Fibroblast of mammary gland (primary cell): ENCODE data around the gene PUM1.
A peak's percentile ranks its signal among the peaks of the same experiment; 100 is the strongest.

Experiments
- DNase-seq: peaks from one replicate; pipeline ENCODE4 v3.0.0-alpha.2; 2010; ENCODE audit warnings: low read depth
- H3K4me3 ChIP-seq: 2 replicates; pipeline ENCODE4 v1.5.1; 2011; ENCODE audit warnings: low read depth, mild to moderate bottlenecking, low read length, moderate library complexity; ENCODE audit not compliant: control insufficient read depth
- CTCF ChIP-seq: conservative IDR thresholded peaks from 2 replicates; pipeline ENCODE4 v1.5.1; 2011; ENCODE audit warnings: low read depth, low read length, inconsistent platforms; ENCODE audit not compliant: control insufficient read depth, insufficient read depth

PUM1 gene

GRCh38 chr1:30984991-30985503 lies 80.5 kb downstream of the PUM1 start:
- DNase-seq = no peak
- no peak overlapping the region for H3K4me3 ChIP-seq
- no peak for TF ChIP-seq CTCF

GRCh38 chr1:30984165-30984889 lies 81.2 kb downstream of the PUM1 start:
- DNase-seq = no peak
- no peak for TF ChIP-seq CTCF
- no peak overlapping the region for H3K4me3 ChIP-seq

- no peak overlapping the region for H3K4me3 ChIP-seq
- DNase-seq = peak; percentile 22
- peak; percentile 16 for TF ChIP-seq CTCF
Measured at GRCh38 chr1:30982937-30983336, 82.6 kb downstream of the PUM1 start.

GRCh38 chr1:30982431-30982830 lies 83.1 kb downstream of the PUM1 start:
- no peak for TF ChIP-seq CTCF
- H3K4me3 ChIP-seq = no peak overlapping the region
- DNase-seq = no peak

- no peak for DNase-seq
- no peak for TF ChIP-seq CTCF
- H3K4me3 ChIP-seq = no peak overlapping the region
Measured at GRCh38 chr1:30981172-30981571, 84.3 kb downstream of the PUM1 start.

- DNase-seq = no peak
- H3K4me3 ChIP-seq = no peak overlapping the region
- no peak for TF ChIP-seq CTCF
Measured at GRCh38 chr1:30977511-30977910, 88.0 kb downstream of the PUM1 start.
